GM19193 (cell line): ENCODE data around the gene PUS10.

ENCODE experiments used
- POLR2A ChIP-seq: IDR thresholded peaks from 4 replicates; pipeline ENCODE4 v1.6.1; 2011; ENCODE audit not compliant: insufficient read depth, insufficient read length; ENCODE audit errors: extremely low read depth

PUS10 gene

DNA sequence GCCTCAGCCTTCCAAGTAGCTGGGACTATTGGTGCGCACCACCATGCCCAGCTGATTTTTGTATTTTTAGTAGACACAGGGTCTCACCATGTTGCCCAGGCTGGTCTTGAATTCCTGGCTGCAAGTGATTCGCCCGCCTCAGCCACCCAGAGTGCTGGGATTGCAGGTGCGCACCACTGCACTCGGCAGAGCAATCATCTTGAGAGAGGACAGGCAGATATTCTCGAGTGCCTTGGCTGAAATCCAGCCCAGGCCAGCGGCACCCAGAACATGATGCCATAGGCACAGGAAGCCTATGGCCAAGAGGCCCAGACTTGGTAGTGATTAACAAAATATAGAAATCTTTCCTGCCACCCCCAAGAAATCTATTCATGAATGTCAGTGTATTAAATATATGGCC is 58.6 kb downstream of the PUS10 start:
- TF ChIP-seq POLR2A = no peak

DNA sequence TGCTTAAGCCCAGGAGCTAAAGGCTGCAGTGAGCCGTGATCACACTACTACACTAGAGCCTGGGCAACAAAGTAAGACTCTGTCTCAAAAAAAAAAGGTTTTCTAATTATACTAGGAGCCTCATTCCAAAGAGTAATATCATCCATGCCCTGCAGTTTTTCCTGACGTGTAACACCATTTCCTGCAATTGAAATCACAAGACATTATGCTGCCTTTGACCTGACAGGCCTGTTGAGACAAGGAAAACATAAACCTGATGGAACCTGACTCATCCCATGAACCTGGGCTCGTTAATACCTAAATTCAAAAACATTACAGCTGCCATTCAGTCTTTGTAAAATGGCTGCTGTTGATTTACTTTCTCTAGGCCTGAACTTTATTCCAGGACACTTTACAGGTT is 59.3 kb downstream of the PUS10 start:
- TF ChIP-seq POLR2A = no peak

DNA sequence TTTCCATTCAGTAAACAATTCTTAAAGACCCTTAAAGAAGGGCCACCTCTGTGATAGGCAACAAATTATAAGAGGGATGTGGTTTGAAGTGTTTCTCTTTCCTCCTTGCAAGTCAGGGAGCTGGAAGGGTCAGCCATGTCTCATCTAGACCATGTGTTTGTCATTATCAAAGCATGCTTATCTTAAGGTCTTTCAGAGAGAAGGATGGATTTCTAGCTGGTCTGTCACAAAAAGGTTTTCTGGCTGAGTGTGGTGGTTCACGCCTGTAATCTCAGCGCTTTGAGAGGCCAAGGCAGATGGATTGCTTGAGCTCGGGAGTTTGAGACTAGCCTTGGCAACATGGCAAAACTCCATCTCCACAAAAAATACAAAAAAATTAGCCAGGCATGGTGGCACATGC is 59.7 kb downstream of the PUS10 start:
- no peak for TF ChIP-seq POLR2A

GRCh38 chr2:60957643-60958042 is 60.4 kb downstream of the PUS10 start:
- no peak for TF ChIP-seq POLR2A

GRCh38 chr2:60957224-60957623 is 60.8 kb downstream of the PUS10 start:
- no peak for TF ChIP-seq POLR2A

GRCh38 chr2:60954139-60954538 is 63.9 kb downstream of the PUS10 start:
- TF ChIP-seq POLR2A = no peak

DNA sequence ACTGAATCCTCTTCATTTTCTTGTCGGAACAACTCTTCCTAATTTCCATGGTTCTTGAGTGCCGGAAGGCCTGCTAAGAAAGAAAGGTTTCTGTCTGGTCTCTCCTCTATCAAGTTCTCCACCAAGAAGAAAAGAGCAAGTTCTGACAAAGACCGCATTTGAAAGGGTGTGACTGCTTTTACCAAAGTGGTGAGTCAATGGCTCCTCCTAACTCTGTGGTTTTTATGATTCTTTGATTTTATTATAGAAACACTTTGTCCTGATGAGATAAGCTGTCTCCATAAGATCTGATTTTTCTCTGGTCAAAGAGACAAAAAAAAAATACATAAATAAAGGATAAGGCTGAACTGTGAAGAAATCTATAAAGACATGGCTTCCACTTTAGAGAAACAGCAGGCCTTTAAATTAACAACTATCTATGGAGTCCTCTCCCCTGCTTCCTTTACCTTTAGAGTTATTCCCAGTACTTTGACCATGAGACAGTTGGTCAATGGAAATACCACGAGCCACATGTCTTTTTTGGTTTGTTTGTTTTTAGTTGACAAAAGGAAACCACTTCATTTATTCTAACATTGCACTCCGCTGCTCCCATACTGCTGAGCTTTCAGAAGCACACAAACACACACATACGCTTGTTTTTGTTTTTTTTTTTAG is 69.0 kb downstream of the PUS10 start:
- no peak for TF ChIP-seq POLR2A

DNA sequence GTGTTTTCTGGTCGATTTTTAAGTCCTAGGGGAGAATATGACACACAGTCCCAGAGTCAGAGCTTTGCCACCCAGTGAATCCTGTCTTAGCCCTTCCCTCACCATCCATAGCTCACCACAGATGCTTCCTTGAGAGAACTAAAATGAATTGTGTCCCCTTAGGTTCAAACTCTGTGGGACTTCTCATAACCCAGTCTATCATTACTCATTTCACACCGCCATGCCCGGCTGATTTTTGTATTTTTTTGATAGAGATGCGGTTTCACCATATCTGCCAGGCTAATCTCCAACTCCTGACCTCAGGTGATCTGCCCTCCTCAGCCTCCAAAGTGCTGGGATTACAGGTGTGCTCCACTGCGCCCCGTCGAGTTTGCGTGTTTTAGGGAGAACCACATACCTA is 69.9 kb downstream of the PUS10 start:
- no peak for TF ChIP-seq POLR2A

GRCh38 chr2:60947056-60947455 is 71.0 kb downstream of the PUS10 start:
- no peak for TF ChIP-seq POLR2A

DNA sequence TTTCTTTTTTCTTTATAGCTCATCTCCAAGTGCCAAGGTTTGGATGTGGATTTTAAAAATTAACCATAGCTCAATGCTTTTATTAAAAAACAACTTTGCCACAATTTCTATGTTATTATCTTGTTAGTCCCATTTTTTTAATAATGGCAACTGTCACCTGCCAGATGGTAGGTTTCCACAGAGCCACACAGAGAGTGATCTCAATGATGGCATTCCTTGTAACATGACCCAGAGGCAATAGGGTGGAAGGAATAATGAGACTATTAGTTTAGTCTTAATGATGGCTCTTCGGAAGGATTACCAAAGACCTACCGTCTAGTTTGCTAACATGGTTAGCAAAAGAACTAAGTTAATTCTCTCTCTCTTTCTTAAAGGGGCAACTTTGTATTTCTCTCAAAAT is 72.7 kb downstream of the PUS10 start:
- TF ChIP-seq POLR2A = no peak

GRCh38 chr2:60939622-60940021 is 78.4 kb downstream of the PUS10 start:
- no peak for TF ChIP-seq POLR2A

DNA sequence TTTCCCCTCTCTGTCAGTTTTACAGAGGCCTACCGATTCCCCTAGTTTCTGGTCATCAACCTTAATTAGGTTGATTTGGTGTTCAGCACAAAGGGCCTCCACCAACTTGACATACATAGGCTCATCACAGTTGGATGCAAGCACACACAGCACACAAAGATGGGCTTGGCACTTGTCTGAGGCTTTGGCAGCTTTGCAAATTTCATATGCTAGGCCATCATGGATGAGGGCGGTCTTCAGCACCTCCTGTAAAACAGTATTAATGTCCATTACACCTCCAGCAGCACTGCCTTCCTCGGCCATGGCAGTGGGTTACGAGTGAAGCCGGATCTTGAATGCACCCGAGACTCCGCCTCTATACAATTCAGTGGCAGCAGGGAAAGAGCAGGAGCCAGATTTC is 79.8 kb downstream of the PUS10 start:
- TF ChIP-seq POLR2A = no peak

DNA sequence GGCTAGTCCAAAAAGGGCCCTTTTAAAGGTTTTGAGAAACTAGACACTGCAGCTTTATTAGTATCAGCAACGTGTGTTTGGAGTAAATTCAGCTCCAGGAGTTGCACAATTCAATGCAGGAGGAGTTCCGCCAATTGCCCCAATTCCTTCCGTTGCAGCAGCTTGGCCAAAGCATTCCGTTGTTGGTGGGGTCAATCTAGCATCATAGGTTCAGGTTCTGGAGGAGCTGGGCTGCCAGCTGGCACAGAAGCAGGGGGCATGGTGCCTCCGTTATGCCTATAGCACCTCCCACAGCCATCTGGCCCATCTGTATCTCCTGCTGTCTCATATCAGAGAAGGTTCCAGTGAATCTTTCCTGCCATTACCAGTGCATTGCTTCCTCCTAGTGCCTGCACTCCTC is 81.3 kb downstream of the PUS10 start:
- peak; percentile 21 for TF ChIP-seq POLR2A

GRCh38 chr2:60934165-60934722 is 83.8 kb downstream of the PUS10 start:
- TF ChIP-seq POLR2A = no peak

DNA sequence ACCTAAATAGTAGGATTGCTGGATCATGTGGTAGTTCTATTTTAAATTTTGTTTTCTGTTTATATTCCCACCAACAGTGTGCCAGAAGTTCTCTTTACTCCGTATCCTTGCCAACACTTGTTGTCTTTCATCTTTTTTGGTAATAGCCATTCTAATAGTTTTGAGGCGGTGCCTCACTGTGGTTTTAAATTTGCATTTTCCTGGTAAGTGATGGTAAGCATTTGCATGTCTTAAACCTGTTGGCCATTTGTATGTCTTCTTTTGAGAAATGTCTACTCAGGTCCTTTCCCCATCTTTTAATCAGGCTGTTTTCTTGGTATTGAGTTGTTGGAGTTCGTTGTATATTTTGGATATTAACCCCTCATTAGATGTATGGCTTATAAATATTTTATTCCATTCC is 85.1 kb downstream of the PUS10 start:
- no peak for TF ChIP-seq POLR2A

- TF ChIP-seq POLR2A = no peak
Measured at GRCh38 chr2:60926741-60927552, 91.1 kb downstream of the PUS10 start.
